LNCaP clone FGC (cell line): ENCODE data around the gene EPO.
"Not testable (repeated sequence)": the region's sequence is repeated elsewhere in the genome, so short reads cannot be mapped to it uniquely, and the experiment has no call there.

Experiments
- DNase-seq: peaks from one replicate; pipeline ENCODE4 v3.0.0-alpha.2; 2011; ENCODE audit warnings: low read depth
- H3K4me3 ChIP-seq: 2 replicates; pipeline ENCODE4 v1.5.1; 2011; ENCODE audit warnings: mild to moderate bottlenecking, low read depth, low read length, control low read depth
- TF ChIP-seq, protein P1 (sequence below): IDR thresholded peaks from 2 replicates; pipeline ENCODE4 v1.5.1; 2012; ENCODE audit warnings: mild to moderate bottlenecking; ENCODE audit not compliant: control insufficient read depth, insufficient read depth; ENCODE audit errors: extremely low read depth

The EPO gene

DNA sequence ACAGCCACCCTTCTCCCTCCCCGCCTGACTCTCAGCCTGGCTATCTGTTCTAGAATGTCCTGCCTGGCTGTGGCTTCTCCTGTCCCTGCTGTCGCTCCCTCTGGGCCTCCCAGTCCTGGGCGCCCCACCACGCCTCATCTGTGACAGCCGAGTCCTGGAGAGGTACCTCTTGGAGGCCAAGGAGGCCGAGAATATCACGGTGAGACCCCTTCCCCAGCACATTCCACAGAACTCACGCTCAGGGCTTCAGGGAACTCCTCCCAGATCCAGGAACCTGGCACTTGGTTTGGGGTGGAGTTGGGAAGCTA is 1.2 kb downstream of the EPO start:
- no peak overlapping the region for H3K4me3 ChIP-seq
- TF ChIP-seq, protein P1, sequence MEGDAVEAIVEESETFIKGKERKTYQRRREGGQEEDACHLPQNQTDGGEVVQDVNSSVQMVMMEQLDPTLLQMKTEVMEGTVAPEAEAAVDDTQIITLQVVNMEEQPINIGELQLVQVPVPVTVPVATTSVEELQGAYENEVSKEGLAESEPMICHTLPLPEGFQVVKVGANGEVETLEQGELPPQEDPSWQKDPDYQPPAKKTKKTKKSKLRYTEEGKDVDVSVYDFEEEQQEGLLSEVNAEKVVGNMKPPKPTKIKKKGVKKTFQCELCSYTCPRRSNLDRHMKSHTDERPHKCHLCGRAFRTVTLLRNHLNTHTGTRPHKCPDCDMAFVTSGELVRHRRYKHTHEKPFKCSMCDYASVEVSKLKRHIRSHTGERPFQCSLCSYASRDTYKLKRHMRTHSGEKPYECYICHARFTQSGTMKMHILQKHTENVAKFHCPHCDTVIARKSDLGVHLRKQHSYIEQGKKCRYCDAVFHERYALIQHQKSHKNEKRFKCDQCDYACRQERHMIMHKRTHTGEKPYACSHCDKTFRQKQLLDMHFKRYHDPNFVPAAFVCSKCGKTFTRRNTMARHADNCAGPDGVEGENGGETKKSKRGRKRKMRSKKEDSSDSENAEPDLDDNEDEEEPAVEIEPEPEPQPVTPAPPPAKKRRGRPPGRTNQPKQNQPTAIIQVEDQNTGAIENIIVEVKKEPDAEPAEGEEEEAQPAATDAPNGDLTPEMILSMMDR, result no peak
- DNase-seq, result no peak

DNA sequence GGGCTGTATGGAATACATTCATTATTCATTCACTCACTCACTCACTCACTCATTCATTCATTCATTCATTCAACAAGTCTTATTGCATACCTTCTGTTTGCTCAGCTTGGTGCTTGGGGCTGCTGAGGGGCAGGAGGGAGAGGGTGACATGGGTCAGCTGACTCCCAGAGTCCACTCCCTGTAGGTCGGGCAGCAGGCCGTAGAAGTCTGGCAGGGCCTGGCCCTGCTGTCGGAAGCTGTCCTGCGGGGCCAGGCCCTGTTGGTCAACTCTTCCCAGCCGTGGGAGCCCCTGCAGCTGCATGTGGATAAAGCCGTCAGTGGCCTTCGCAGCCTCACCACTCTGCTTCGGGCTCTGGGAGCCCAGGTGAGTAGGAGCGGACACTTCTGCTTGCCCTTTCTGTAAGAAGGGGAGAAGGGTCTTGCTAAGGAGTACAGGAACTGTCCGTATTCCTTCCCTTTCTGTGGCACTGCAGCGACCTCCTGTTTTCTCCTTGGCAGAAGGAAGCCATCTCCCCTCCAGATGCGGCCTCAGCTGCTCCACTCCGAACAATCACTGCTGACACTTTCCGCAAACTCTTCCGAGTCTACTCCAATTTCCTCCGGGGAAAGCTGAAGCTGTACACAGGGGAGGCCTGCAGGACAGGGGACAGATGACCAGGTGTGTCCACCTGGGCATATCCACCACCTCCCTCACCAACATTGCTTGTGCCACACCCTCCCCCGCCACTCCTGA is 2.4 kb downstream of the EPO start:
- TF ChIP-seq, protein P1, result no peak
- no peak overlapping the region for H3K4me3 ChIP-seq
- DNase-seq, result no peak

DNA sequence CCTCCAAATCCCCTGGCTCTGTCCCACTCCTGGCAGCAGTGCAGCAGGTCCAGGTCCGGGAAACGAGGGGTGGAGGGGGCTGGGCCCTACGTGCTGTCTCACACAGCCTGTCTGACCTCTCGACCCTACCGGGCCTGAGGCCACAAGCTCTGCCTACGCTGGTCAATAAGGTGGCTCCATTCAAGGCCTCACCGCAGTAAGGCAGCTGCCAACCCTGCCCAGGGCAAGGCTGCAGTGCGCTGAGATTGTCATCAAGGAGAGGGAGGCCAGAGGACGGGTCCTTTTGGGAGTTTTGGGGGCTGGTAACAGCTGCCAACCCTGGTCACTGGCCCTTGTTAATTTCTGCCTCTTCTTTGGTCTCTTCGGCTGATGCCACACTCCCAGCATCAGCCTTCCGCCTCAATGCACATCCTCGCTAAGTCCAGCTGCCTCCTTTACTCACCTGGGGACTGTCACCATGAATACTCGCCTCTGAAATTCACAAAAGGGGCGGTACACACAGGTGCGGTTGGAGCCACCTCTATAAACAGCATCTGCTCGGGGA is 3.5 kb downstream of the EPO start:
- H3K4me3 ChIP-seq, result no peak overlapping the region
- TF ChIP-seq, protein P1, result no peak
- DNase-seq, result no peak

DNA sequence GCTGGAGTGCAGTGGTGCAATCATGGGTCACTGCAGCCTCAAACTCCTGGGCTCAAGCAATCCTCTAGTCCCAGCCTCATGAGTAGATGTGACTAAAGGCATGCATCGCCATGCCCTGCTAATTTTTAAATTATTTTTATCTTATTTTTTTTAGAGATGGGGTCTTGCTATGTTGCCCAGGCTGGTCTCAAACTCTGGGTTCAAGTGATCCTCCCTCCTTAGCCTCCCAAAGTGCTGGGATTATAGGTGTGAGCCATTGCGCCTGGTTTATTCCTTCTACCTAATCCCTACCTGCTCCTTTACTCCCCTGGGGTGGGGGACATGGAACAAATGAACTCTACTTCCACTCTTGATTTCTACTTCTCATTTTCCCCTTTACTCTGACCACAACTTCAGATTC is 4.1 kb downstream of the EPO start:
- not testable (repeated sequence) for DNase-seq, H3K4me3 ChIP-seq

- no peak overlapping the region for H3K4me3 ChIP-seq
- no peak for DNase-seq
- TF ChIP-seq, protein P1, result no peak
Observed at GRCh38 chr7:100726996-100727761, 6.9 kb downstream of the EPO start.

DNA sequence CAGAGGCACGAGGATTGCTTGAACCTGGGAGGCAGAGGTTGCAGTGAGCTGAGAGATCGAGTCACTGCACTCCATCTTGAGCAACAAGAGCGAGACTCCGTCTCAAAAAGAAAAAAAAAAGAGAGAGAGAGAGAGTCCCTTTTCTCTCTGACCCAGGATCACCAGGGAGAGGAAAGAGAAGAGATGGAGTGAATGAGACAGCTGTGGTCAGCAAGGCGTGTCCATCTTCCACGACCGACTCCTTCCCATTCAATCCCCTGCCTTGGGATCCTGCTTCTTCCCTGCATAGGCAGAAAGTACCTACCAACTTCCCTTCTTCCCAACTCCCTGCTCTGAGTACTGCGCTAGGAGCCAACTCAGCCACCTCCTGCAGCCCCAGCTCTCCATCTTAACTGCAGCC is 7.9 kb downstream of the EPO start:
- DNase-seq, result no peak
- TF ChIP-seq, protein P1, result no peak
- no peak overlapping the region for H3K4me3 ChIP-seq

- TF ChIP-seq, protein P1, result no peak
- no peak overlapping the region for H3K4me3 ChIP-seq
Observed at GRCh38 chr7:100730136-100730800, 10.0 kb downstream of the EPO start.

More at GRCh38 chr7:100730136-100730800, 10.0 kb downstream of the EPO start:
- DNase-seq, result no peak
